Stimulated activated CD8-positive, alpha-beta memory T cell treated with anti-CD3 and anti-CD28 coated beads, Interleukin-12 subunit alpha, Interleukin-12 subunit beta, amount 100 ng/mL, for 1 hour (primary cell): Measurements from ENCODE around the gene MEGF6.

Source experiments
- DNase-seq: peaks from one replicate; pipeline ENCODE4 v3.0.0-alpha.2; 2020; ENCODE audit warnings: low read depth

MEGF6 gene

GRCh38 chr1:3441880-3442279 is 169.4 kb downstream of the MEGF6 start:
- DNase-seq: no peak

- no peak for DNase-seq
These were observed 169.9 kb downstream of the MEGF6 start for GRCh38 chr1:3441410-3441847.

GRCh38 chr1:3440711-3441409 is 170.4 kb downstream of the MEGF6 start:
- DNase-seq: no peak

- no peak for DNase-seq
These were observed 171.0 kb downstream of the MEGF6 start for GRCh38 chr1:3440300-3440681.
